Measurements from ENCODE around the gene RERE. TPM values are rescaled to one million over a fixed set of nuclear protein-coding genes. Genes with fewer than 3 reads are reported as not detected.

The RERE gene
- total RNA-seq, 1 donor from 2014 or later, result 76.0 TPM

GRCh38 chr1:8555582-8555981 is 261.9 kb downstream of the RERE start:
- intact Hi-C loops (cut with micrococcal nuclease), result no loop called here

GRCh38 chr1:8554956-8555534 is 262.4 kb downstream of the RERE start:
- intact Hi-C loops (cut with micrococcal nuclease), result no loop called here

- intact Hi-C loops (cut with micrococcal nuclease), result no loop called here
Observed at GRCh38 chr1:8552820-8553397, 264.5 kb downstream of the RERE start.

GRCh38 chr1:8551613-8552489 is 265.6 kb downstream of the RERE start:
- intact Hi-C loops (cut with micrococcal nuclease), result no loop called here

- intact Hi-C loops (cut with micrococcal nuclease), result no loop called here
Observed at GRCh38 chr1:8551057-8551456, 266.4 kb downstream of the RERE start.

- intact Hi-C loops (cut with micrococcal nuclease), result no loop called here
Observed at GRCh38 chr1:8547791-8548190, 269.6 kb downstream of the RERE start.

- intact Hi-C loops (cut with micrococcal nuclease), result no loop called here
Observed at GRCh38 chr1:8545078-8545477, 272.4 kb downstream of the RERE start.

GRCh38 chr1:8544644-8545043 is 272.8 kb downstream of the RERE start:
- intact Hi-C loops (cut with micrococcal nuclease), result loop anchor here (5.0 kb wide), 1 partner anchor 122 kb away; no protein-coding TSS in a partner anchor

- intact Hi-C loops (cut with micrococcal nuclease), result loop anchor here (5.0 kb wide), 1 partner anchor 122 kb away; no protein-coding TSS in a partner anchor
Observed at GRCh38 chr1:8543965-8544364, 273.5 kb downstream of the RERE start.

GRCh38 chr1:8541961-8542521 is 275.4 kb downstream of the RERE start:
- intact Hi-C loops (cut with micrococcal nuclease), result loop anchor here (5.0 kb wide), 1 partner anchor 120 kb away; no protein-coding TSS in a partner anchor

GRCh38 chr1:8540971-8541370 is 276.5 kb downstream of the RERE start:
- intact Hi-C loops (cut with micrococcal nuclease), result loop anchor here (5.0 kb wide), 1 partner anchor 119 kb away; no protein-coding TSS in a partner anchor

- intact Hi-C loops (cut with micrococcal nuclease), result loop anchor here (5.0 kb wide), 1 partner anchor 118 kb away; no protein-coding TSS in a partner anchor
Observed at GRCh38 chr1:8540261-8540941, 277.0 kb downstream of the RERE start.

- intact Hi-C loops (cut with micrococcal nuclease), result loop anchor here (5.0 kb wide), 1 partner anchor 117 kb away; no protein-coding TSS in a partner anchor
Observed at GRCh38 chr1:8539683-8540082, 277.8 kb downstream of the RERE start.

GRCh38 chr1:8538502-8538901 is 278.9 kb downstream of the RERE start:
- intact Hi-C loops (cut with micrococcal nuclease), result no loop called here

GRCh38 chr1:8537991-8538390 is 279.4 kb downstream of the RERE start:
- intact Hi-C loops (cut with micrococcal nuclease), result no loop called here

- intact Hi-C loops (cut with micrococcal nuclease), result no loop called here
Observed at GRCh38 chr1:8536515-8536914, 280.9 kb downstream of the RERE start.

GRCh38 chr1:8533907-8534306 is 283.5 kb downstream of the RERE start:
- intact Hi-C loops (cut with micrococcal nuclease), result no loop called here

GRCh38 chr1:8533124-8533523 is 284.3 kb downstream of the RERE start:
- intact Hi-C loops (cut with micrococcal nuclease), result no loop called here

- intact Hi-C loops (cut with micrococcal nuclease), result loop anchor here (5.0 kb wide), 1 partner anchor 187 kb away; no protein-coding TSS in a partner anchor
Observed at GRCh38 chr1:8529901-8530300, 287.5 kb downstream of the RERE start.

GRCh38 chr1:8527941-8528340 is 289.5 kb downstream of the RERE start:
- intact Hi-C loops (cut with micrococcal nuclease), result loop anchor here (5.0 kb wide), 1 partner anchor 189 kb away; no protein-coding TSS in a partner anchor
